Choroid plexus epithelial cell (primary cell): Measurements from ENCODE around the gene STXBP3.

Experiments
- DNase-seq: peaks from one replicate; pipeline ENCODE4 v3.0.0-alpha.2; 2010; ENCODE audit warnings: low read depth
- H3K4me3 ChIP-seq: 2 replicates; pipeline ENCODE4 v1.5.1; 2011; ENCODE audit warnings: low read depth, mild to moderate bottlenecking, control low read depth, low read length, moderate library complexity
- TF ChIP-seq, protein P1 (sequence below): conservative IDR thresholded peaks from 2 replicates; pipeline ENCODE4 v1.5.1; 2011; ENCODE audit warnings: low read depth, mild to moderate bottlenecking, control low read depth, inconsistent platforms, low read length, moderate library complexity

The STXBP3 gene

DNA sequence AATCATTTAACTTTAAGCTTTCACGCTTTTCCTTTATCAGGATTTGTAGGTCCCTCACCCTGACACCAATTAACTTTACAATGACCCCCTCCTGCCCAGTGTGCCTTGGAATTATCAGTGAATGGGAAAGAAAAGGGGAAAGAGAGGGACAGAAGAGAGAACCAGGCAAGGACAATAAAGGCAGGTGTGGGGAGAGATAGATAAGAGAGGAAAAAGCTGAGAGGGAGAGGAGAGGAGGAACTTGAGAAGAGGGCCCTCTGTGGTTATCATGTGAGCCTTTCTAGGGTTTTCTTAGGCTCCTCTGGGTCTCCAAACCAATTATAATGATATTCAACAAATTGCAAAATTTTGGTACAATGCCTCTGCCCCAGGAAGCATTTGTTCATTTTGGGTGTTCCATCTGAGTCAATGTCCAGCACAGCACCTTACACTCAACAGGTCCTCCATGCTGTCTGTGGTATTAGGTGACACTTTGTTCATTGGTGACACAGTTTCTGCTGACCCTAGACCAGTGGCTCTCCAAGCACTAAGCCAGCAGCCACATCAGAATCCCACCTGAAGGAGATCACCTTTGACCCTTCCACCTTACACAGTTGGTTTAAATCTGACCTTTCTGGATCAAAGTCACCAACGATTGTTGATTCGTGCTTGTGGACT lies 96.2 kb downstream of the STXBP3 start:
- TF ChIP-seq, protein P1, sequence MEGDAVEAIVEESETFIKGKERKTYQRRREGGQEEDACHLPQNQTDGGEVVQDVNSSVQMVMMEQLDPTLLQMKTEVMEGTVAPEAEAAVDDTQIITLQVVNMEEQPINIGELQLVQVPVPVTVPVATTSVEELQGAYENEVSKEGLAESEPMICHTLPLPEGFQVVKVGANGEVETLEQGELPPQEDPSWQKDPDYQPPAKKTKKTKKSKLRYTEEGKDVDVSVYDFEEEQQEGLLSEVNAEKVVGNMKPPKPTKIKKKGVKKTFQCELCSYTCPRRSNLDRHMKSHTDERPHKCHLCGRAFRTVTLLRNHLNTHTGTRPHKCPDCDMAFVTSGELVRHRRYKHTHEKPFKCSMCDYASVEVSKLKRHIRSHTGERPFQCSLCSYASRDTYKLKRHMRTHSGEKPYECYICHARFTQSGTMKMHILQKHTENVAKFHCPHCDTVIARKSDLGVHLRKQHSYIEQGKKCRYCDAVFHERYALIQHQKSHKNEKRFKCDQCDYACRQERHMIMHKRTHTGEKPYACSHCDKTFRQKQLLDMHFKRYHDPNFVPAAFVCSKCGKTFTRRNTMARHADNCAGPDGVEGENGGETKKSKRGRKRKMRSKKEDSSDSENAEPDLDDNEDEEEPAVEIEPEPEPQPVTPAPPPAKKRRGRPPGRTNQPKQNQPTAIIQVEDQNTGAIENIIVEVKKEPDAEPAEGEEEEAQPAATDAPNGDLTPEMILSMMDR, result no peak
- no peak overlapping the region for H3K4me3 ChIP-seq
- no peak for DNase-seq

DNA sequence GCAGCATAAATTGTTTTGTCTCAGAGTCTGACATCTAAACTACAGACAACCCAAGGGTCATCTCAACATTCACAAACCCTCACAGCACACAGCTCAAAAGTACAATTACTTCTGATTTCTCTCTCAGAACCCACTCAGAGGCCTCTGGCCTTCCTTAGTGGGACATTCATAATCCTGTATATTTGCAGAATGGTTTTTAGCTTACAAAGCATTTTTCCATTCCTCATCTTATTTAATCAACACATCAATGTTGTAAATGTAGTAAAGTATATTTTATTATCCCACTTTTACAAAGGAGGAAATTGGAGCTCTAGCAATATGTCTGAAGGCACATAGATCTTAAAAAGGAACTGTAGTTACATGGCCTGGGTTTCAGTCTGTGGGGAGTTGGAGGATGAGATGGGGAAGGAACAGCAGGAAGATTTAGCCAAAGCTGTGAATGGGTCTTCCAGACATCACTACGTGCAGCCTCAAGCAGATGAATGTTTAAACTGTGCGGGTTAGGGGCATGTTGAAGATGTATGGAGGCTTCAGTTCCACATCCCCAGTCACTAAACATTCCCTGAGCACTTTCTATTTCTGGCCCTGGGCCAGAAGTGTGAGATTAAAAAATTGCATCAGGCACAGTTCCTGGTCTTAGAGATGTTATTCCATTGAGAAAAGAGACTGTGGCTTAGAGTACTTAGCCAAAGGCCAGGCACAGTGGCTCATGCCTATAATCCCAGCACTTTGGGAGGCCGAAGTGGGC lies 97.1 kb downstream of the STXBP3 start:
- TF ChIP-seq, protein P1, result no peak
- no peak overlapping the region for H3K4me3 ChIP-seq
- no peak for DNase-seq

DNA sequence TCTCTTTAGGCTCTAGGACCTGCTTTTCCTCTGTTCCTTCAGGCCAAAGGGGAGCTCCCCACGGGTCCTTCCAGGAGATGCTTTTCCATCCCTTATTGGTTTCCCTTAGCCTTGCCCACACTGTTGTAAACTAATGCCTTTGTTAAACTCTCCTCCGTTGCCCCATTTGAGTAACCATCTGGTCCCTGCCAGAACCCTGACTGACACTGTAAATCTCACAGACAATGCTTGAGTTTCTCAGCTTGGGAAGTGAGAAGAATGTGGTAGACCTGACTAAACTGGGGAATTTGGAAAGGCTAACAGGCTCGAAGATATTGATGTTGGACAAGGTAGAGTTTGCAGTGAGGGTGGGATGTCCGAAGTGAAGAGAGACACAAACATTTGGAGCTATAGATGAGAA lies 99.0 kb downstream of the STXBP3 start:
- TF ChIP-seq, protein P1, result no peak
- no peak for DNase-seq
- no peak overlapping the region for H3K4me3 ChIP-seq

DNA sequence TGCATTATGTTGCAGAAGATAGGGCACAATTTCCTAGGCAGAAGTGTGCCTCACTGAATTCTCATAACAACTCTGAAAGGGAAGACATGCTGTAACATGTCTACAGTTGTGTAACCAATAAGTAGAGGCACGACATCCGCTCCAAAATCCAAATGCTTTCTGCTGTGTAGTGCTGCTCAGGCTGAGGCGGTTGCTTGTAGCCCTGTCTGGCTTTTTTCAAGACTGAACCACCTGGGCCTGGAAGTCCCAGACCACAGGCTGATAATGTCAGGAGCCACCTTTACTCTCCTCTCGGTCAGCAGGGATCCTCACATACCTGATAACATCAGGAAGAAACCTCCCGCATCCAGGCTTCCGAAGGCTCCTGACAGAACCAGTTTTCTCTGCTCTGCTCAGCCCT lies 99.5 kb downstream of the STXBP3 start:
- no peak for DNase-seq
- TF ChIP-seq, protein P1, result no peak
- H3K4me3 ChIP-seq, result no peak overlapping the region

DNA sequence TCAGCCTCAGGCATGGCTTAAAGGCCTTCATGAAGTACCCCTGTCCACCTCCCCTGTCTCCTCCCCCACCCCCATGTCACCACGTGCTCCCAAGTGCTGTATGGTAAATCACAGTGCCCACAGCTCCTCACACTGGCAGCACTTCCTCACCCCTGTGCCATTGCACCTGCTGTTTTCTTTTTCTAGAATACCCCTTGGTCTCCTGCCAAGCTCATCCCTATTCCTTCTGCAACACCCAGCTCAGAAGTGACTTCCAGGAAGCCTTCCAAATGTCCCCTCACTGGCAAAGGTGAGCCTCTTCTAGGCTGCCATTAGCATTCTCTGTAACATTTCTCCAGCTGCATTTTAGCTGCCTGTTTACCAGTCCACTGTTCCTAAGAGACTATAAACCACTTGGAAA lies 101.0 kb downstream of the STXBP3 start:
- TF ChIP-seq, protein P1, result no peak
- no peak overlapping the region for H3K4me3 ChIP-seq
- no peak for DNase-seq

DNA sequence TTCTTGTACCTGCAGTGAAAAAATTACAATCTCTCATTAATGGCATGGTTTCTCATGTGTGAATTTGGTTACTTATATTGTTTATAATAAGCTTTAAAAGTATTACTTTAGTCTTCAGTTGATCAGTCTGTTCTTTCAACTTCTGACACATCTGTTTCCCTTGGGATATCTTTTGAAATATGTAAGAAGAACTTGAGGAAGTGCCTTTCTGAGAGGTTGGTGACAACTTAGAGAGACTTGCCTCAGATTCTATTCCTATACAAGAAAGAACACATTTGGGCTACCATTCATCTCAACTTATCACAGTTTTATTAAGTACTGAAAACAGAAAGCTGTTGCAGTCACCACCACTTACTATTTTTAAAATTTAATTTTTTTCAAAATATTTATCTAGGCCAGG lies 102.3 kb downstream of the STXBP3 start:
- TF ChIP-seq, protein P1, result no peak
- no peak overlapping the region for H3K4me3 ChIP-seq
- DNase-seq, result no peak

DNA sequence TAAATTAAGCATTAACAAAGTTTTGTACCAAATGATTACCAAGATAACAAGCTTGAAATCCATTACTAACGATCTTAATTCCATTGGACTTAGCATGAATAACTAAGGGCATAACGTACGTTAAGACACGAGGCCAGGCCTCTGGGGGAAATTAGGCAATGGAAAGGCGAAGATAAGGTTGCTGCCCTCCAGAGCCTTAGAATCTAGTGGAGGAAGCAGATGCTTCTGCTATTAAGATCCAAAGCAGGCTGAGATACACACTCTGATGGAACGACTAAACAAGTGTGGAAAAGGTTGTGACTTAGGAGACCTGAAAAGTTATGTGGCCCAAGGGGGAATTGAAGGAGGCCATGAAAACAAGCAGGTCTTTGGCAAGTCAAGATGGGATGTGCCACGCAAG lies 104.5 kb downstream of the STXBP3 start:
- no peak overlapping the region for H3K4me3 ChIP-seq
- DNase-seq, result no peak
- TF ChIP-seq, protein P1, result no peak
